Stimulated activated CD8-positive, alpha-beta memory T cell treated with anti-CD3 and anti-CD28 coated beads, Interleukin-4, amount 100 ng/mL, for 48 hours (primary cell): ENCODE data around the gene SP8.

Experiments used
- DNase-seq: peaks from one replicate; pipeline ENCODE4 v3.0.0-alpha.2; 2020

The SP8 gene

DNA sequence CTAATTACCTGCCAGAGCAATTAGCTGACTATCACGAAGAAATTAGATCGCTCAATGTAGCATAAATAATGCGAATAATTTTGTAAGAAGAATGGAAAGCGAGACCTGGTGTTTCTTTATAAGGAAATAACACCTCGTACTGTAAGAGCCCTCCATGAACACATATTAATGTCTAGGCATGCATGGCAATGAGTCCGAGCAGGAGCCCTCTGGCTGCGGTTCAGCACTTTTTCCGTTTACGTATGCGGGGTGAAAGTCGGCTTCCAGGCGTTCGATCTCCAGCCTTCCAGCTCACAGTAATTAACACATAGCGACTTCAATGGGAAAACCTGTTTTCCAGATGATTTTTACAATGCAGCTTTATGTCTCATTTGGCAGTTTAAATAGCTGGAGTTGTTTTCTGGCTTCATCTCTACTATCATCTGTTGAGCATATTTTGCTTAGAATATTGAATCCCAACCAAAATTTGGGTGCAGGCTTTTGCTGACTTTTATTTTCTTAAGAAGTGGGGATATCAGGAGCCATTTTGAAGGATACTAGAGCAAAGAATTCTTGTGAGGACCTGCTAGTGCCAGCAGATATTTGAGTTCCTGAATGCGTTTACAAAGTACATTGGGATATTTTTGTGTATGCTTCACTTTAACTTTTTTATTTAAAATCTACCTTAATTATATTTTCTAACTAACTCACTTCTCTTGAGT is 7.2 kb upstream of the SP8 start:
- DNase-seq: no peak

DNA sequence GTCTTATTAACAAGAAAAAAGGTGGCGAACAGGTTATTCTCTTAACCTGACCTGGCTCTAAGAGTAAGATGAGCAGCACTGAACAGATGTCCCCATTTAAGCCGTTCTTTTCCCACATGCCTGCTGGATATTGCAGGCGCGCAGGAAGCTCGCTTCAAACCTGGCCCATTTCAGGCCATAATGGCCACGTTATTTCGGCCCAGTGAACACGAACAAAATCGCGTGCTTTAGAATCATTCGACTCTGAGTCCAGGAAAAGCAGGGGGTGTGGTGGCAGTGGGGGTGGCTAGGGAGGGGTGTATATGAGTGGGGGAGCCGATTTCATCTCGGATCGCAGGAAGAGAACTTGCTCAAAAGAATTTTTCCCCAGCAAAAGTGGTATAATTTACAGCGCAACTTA is 6.6 kb upstream of the SP8 start:
- DNase-seq: no peak

DNA sequence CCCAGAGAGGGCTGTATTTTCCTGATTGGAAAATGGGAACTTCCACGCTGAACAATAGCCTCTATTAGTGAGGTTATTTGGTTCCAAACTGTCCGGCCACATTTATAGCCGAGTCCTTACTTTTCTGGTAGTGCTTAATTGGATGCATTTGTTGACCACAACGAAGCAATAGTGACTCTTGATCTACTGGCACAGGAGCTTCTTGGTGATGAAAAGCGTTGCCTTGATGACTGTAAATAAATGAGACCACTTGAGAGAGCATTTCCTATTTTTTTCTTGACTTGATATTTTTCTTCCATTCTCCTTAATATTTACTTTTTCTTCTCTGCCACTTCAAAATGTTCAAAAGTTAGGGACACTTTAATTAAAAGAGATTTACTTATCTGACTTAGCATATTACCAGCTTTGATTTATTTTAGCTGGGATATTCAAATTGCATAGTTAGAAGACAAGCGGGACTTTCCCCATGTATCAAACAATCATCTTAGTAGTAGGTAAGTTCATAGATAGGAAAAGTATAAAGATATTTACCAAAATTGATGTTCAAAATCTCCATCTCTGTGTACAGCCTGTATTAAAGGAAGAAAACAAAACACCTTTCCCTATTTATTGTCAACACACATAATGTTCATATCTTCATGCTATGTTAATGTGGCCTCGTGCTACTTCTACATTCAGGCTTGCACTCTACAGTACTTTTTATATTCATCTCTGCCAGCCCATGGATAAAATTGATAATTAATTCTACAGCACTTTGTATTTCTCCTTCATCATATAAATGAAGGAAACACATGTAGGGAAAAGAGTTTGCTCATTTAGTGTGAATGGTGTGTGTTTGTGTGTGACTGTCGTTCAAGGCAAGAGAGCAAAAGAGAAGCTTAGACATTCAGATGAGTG is 5.1 kb upstream of the SP8 start:
- no peak for DNase-seq

DNA sequence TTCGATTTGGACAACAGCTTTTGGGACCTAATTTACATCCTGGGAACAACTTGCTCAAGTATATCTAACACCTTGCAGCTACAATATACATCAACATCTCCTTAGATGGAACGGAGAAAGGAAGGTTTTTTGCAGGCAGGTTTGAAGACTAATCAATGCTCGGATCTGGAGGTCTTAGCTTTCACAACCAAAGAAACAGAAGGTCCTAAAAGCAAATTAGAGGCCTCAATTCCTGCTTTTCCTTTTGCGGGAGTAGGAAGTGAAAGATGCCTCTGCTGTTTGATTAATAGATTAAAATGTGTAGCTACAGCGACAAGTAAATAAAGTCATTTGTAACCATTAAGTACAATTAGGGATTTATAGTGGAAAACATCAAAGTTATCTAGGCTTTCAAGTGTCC is 3.7 kb upstream of the SP8 start:
- DNase-seq: no peak

DNA sequence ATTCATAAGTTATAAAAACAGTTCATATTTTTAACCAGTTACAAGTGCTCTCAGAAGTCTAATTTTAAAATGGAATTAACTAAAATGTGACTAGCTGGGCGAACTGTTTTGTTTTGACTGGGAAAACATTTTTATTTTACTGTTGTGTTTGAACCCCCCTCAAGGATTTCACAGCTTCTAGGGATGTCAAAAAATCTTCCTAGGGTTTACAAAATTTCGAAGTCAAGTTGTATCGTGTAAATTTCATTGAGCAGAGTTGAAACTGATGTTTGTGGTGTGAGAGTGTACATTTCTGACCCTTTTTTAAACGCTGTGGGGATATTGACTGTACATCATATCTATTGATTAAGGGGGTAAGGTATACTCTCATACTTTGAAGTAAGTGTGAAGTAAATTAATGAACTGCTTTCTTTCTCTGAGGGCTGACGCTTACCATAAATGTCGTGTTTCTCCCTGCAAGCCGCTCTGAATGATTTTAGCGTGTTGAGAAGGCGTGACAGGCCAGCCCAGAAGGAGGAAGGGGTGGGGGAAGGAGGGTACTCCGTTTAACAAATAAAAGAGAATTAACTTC is 1.8 kb upstream of the SP8 start:
- no peak for DNase-seq

DNA sequence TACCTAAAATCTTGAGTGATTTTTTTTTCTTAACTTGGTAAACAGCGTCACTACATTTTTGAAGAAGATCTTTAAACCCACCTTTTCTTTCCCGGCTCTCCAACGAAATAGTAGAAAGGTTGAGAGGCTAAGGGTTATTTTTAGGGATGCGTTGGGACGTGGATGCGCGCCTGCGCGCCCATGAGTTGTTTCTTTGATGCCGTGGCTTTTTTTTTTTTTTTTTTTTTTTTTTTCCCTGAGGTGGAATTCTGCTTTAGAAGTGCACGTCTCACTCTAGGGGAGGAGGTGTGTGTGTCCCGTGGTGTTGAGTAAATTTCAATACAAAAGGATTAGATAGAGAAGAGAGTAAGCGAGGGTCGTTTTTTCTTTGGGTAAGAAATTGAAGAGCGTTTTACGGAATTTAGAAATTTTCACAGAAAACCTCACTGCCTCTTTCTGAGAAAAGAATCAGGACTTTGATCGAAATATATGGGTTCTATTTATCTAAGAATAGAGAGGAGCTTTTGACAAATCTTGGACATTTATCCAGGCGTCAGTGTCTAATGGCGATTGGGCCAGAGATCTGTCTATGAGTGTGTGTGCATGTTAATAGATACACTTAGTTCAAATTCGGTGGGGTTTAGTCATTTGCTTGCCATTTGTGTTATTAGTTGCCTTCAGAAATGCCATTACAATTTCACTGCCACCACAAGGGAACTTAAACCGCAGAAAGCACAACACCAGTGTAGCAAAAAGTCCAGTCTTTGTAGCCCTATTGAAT is 1.2 kb upstream of the SP8 start:
- no peak for DNase-seq

DNA sequence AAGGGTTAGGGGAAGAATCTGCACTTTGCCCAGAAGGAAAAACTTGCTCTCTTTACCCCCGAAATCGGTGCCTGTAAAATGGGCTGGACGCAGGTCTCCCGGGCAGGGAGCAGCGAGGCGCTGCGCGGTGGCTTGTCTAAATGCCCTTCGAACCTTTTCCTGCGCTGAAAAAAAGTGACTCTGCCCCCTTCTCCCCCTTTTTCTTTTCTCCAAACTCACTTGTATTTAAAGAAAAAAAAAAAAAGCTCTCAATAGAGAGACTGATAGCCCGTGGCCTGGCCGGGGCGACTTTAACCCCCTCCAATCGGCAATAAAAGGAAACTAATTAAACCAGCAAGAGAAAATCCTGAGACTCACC is 286 bp downstream of the SP8 start:
- DNase-seq: no peak

DNA sequence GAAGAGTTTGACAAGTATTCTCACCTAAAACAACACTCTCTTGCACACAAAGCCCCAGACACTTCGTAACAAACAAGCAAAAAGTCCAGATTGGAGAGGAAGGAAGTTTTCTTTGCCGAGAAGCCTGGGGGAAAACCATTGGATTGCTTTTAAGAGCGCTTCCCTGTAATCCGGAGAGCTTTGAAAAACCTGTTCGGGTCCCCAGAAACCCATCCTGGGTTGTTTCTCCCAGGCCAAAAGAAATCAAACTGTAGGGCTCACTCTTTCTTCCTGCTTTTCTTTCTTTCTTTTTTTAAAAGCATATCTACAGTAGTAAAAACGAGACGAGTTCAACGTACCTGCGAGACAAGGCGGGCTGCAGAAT is 655 bp downstream of the SP8 start:
- no peak for DNase-seq

DNA sequence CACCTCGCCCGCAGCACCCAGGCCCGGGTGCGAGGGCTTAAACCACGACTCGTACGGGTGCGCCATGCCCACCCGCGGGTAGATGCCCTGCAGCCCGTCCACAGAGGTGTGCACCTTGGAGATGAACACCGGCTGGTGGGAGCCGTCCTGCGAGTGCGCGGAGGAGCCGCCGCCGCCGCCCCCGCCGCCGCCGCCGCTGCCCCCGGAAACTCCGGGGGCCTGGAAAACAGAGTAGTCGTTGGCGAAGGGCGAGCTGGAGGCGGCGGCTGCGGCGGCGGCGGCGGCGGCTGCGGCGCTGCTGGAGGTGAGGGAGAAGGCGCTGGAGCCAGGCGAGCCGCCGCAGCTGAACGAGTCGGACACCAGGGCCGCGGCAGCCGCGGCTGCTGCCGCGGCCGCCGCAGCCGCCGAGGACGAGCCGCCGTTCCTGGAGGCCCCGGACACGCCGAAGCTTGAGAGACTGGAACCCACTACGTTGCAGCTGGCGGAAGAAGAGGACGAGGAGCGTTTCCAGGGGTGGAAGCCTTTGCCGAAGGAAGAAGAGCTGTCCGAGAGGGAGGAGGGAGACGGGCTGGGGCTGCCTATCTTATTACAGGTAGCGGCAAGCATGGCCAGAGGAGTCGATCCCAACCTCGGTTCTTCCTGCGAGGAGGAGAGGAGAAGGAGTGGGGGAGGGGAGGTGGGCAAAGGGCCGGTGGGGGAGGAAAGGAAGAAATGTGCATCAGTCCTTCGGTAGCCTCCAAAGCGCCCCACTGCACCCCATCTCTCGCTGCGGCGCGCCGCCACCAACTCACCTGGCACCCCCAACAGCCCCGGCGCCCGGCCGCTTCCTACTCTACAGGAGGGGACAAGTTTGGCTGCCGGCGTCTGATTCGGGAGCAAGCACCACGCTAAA is 1.3 kb downstream of the SP8 start:
- peak; percentile 30 for DNase-seq

DNA sequence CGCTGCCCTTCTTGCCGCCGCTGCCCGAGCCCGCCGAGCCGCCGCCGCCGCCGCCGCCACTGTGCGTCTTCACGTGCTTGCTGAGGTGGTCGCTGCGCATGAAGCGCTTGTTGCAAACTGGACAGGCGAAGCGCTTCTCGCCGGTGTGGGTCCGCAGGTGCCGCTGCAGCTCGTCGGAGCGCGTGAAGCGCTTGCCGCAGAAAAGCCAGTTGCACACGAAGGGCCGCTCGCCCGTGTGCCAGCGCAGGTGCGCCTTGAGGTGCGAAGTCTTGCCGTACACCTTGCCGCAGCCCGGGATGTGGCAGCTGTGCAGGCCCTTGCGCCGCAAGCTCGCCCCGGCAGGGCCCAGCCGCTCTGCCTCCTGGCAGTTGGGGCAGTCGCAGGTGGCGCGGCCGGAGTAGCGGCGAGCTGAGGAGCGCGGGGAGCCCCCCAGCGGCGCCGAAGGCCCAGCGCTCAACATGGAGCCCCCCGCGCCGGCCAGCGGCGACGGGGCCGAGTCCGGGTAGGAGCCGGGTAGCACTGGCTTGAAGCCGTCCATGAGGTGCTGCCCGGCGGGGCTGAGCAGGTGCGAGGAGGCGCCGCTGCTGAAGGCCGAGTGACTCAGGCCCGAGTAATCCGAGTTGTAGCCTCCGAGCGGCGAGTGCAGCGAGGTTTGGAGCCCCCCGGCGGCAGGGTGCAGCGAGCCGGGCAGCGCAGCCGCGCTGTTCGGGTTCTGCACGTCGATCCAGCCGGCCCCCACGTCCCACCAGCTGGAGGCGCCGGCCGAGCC is 2.1 kb downstream of the SP8 start:
- DNase-seq: peak; percentile 33

DNA sequence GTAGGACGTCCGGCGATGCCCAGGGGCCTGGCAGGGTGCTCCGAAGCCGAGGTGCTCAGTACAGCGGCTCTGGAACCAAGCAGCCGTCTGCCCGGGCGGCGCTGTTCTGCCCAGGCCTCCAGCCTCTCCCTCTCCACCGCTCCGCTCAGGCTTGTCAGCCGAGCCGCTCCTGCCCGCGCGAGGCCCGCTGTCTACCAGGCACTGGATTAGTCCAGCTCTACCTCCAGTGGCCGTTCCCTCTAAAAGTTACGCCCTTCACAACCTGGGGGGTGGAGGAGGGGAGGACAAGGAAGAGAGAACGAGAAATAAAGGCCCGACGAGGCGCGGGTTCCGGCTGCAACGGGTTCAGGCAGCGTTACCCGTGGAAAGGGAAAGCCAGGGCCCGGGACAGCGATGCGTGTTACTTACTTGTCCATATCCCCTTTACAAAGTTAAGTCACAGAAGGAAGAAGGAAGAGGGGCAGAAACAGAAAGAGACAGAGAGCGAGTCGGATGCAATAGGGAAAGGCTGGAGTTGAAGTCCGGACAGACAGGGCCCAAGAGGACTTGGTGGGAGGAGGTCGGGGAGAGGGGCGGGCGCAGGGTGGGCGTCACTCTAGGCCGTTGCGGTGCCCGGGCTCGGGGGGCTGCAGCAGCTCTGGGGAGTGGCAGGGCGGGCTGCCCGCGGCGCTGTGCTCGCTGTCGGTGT is 2.8 kb downstream of the SP8 start:
- peak; percentile 38 for DNase-seq

DNA sequence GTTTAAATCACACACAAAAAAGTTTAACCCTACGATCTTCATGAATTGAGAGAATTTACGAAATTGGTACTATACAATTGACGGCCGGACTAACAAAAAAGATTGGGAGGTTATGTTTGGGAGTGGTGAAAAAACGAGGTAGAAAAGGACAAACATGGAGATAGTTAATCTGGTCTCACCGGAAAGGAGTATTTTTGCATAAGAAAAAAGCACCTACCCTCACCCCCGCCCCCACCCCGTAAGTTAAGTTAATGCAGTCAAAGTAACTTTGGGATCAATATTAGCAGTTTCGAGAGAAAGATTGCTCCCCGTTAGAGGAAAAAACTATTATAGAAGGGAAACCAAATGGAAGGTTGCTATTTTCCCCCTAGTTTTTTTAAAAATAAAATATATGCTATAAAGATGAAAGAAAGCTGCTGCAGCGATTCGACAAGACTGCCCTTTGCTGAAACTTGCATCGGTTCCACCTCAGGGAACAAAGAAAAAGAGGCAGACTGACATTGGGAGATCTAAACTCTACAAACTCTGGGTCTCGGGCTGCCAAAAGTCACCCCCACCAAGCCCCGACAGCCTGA is 3.5 kb downstream of the SP8 start:
- DNase-seq: no peak

DNA sequence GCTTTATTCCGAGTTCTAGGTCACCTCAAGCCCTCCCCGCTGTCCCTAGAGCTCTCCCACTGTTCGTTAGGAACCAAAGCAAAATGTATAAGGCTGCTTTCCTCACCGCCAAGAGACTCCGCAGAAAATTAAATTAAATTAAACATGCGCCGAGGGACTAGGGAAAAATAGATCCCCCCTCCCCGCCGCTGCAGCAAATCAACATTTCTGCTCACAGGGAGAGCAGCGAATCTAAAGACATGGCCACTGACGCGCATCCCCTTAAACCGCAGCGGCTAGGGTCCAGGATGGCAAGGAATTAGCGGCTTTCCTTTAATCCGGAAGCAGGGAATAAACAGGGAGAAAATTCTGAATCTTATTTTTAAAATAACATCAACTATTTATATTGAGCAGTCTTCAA is 7.6 kb downstream of the SP8 start:
- no peak for DNase-seq

DNA sequence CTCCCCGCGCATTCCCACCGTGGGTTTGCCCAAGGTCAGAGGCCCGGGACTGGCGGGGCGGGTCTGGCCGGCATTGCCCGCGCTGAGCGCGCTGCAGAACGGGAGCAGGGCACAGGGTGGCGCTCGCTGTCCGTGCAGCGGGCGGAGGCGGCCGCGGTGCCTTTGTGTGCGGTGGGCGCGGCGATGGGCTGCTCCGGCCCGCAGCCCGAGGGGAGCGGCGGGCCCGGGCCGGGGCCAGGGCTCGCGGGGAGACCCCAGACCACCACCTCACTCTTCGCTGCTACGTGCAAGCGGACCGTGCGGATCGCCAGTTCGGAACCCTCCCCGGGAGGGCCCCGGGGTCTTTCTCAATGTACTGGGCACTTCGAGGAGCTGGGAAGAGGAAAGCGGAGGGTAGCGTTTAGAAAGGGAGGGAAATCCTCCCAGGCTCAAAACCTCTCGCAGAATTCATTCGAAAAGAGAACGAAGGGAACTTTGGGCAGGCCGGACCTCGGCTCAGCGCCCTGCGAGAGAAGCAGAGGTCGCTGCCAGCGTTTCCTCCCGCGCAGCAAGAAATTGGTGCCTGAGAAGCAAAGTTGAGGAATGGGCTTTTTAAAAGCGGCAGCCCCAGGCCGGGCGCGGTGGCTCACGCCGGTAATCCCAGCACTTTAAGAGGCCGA is 8.5 kb downstream of the SP8 start:
- peak; percentile 47 for DNase-seq

DNA sequence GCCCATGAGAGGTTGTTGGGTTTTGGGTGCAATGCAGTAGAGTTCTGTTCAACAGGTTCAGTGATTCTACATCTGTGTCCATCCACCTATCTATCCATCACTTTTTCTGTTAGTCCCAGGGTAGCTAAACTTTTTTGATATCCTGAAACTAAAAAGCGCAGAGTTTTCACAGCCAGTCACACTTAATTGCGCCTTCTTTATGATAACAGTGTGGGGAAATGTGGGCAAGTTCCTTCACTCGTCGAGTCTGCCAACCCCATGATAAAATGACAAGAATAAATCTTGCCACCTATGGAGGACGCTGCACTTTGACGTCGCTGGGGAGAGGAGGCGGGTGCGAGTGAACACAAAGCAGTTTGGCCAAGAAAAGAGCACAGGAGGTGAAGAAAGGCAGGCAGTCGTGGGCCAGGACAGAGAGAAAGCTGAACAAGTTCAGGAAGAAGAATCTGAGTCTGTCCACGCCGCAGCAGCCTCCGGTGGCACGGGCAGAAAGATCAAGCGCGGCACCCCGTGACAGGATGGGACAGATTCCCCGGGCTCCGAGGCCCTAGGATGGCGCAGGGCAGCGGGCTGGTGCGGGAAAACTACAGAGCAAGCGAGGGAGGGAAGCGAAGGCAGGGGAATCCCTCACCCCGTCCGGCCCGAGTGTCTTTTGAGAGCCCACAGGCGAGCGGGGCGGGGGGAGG is 9.2 kb downstream of the SP8 start:
- no peak for DNase-seq

DNA sequence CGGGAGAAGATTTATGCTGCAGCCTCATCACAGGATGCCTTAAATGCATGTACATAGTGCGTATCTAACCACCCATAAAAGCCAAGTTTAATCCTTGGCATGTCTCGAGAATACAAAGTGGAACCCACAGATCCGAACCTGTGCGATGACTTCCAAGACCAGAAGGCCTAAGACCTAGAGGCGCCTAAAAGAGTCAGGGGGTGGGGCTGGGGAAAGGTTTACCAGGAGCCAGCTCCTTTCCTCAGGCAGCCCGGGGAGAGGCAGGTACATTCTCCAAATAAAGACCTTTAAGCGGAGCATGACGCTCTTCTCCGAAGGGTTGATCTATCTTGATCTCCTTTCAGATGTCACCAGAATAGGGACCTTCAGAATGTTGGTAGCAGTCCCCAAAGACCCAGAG is 9.7 kb downstream of the SP8 start:
- no peak for DNase-seq

DNA sequence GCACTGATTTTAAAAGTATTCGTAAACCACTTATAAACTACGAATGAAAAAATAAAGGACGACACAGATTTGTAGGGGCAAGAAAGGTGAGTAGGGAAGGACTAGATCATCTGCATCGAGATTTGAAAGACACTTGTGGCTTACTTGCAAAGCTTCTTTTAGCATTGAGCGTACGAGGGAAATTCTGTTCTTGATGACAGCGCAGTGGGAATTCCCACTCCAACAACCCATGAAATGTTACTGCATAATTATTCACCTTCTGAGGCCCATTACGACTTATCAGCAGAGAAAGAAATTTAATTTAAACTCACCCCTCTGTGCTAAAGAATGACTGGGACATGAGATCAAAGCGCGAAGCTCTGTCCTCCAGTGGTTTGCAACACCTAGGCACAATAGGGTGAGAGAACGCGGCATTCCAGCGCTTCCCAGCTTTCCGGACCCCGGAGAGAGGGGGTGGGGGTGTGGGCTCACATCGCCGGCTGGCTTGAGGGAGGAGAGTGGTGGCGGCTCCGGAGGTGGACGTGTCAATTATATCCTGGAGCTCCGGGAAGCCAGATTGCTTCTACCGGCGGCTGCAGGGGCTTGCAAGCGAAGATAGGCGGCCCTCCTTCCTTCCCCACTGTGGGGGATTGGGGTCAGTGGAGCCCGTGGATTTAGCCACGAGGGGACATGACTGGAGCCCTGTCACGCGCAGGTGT is 10.3 kb downstream of the SP8 start:
- DNase-seq: no peak

DNA sequence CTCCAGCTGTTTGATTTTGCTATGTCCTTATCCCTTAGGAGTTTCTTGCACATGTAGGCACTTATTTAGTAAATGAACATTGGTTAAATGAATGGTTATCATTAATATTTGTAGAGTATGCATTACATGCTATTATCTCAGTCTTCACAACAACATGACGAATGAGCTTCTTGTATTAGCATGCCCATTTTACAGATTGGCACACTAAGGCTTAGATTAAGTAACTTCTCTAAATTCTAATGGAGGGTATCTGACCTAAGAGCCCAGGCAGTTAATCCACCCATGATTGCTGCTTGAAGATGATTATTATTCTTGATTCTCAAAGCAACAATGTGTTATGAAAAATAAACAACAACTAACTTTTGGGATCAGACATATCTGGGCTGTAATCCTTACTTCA is 32.7 kb downstream of the SP8 start:
- DNase-seq: no peak

DNA sequence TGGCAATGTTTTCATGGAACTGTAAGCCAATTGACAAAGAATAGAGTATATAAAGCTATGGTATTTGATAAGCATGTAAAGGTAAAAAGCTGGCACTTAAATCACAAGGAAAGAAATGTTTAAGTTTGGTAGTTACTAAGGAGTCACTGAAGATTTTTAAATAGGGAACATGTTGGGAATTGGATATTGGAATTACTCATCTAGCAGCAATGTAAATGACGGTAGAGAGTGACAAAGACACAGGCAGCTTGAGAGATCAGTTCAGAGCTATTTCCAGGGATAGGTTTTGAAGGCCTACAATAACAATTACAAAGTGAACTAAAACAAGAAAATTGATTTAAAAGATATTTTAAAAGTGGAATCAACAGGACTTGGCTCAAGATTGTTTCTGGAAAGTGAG is 36.8 kb downstream of the SP8 start:
- DNase-seq: no peak
